GM13977 (cell line): Measurements from ENCODE around the gene PPT1.
"Not testable (repeated sequence)": the region's sequence is repeated elsewhere in the genome, so short reads cannot be mapped to it uniquely, and the experiment has no call there.

ENCODE experiments used
- DNase-seq: peaks from one replicate; pipeline ENCODE4 v3.0.0; 2012; ENCODE audit warnings: low spot score
- in situ Hi-C: fragments of 300-500 bp; cut with MboI; formaldehyde crosslinking; loops from one replicate; pipeline ENCODE4 v1.12.0; 2022; ENCODE audit warnings: low sequenced_read_pairs, low pct_unique_long_range_greater_than_20kb, mixed read lengths, inconsistent platforms; ENCODE audit not compliant: unreplicated experiment
- TF ChIP-seq, protein P1 (sequence below): IDR thresholded peaks from 2 replicates; pipeline ENCODE4 v1.5.1; 2012; ENCODE audit warnings: mild to moderate bottlenecking, control low read depth; ENCODE audit not compliant: insufficient read depth; ENCODE audit errors: extremely low read depth, missing control alignments

The PPT1 gene

GRCh38 chr1:40040511-40041465 lies 56.3 kb downstream of the PPT1 start, which contains the start of gene CAP1:
Gene CAP1 (plus strand): TSS chr1:40040729. CDS start chr1:40059347, 18,618 bp downstream.
- TF ChIP-seq, protein P1, sequence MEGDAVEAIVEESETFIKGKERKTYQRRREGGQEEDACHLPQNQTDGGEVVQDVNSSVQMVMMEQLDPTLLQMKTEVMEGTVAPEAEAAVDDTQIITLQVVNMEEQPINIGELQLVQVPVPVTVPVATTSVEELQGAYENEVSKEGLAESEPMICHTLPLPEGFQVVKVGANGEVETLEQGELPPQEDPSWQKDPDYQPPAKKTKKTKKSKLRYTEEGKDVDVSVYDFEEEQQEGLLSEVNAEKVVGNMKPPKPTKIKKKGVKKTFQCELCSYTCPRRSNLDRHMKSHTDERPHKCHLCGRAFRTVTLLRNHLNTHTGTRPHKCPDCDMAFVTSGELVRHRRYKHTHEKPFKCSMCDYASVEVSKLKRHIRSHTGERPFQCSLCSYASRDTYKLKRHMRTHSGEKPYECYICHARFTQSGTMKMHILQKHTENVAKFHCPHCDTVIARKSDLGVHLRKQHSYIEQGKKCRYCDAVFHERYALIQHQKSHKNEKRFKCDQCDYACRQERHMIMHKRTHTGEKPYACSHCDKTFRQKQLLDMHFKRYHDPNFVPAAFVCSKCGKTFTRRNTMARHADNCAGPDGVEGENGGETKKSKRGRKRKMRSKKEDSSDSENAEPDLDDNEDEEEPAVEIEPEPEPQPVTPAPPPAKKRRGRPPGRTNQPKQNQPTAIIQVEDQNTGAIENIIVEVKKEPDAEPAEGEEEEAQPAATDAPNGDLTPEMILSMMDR: no peak
- in situ Hi-C loops: no loop called here
- peak; percentile 98 for DNase-seq

- peak; percentile 83 for DNase-seq
- in situ Hi-C loops: loop anchor here (5.0 to 10.0 kb wide), 2 partner anchors 55 to 123 kb away; no protein-coding TSS in a partner anchor
- TF ChIP-seq, protein P1: no peak
These were observed 57.1 kb downstream of the PPT1 start for GRCh38 chr1:40039757-40040510.

GRCh38 chr1:40039245-40039756 lies 57.8 kb downstream of the PPT1 start:
- DNase-seq: peak; percentile 24
- TF ChIP-seq, protein P1: peak; percentile 21
- in situ Hi-C loops: loop anchor here (5.0 to 10.0 kb wide), 2 partner anchors 54 to 122 kb away; no protein-coding TSS in a partner anchor

DNA sequence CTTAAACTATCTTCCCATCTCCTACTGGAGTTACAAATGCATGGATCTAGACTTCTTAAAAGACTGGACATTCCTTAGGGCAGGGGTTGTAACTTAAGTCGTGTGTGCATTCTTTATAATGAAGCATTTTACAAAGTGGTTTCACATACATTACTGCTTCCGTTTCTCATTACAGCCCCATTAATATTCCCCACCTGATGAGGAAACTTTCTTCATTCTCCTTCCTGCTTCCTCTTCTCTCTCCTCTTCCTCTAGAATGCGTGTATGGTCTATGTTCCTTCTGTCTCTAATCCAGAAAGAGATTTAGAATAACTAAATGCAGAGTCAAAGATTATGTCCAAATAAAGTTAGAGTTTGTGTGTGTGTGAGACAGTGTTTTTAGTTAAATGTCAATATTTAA lies 58.4 kb downstream of the PPT1 start:
- DNase-seq: no peak
- TF ChIP-seq, protein P1: no peak
- in situ Hi-C loops: loop anchor here (5.0 to 10.0 kb wide), 2 partner anchors 54 to 121 kb away; no protein-coding TSS in a partner anchor

- in situ Hi-C loops: loop anchor here (5.0 to 10.0 kb wide), 2 partner anchors 52 to 120 kb away; no protein-coding TSS in a partner anchor
- DNase-seq: not testable (repeated sequence)
These were observed 59.8 kb downstream of the PPT1 start for GRCh38 chr1:40037254-40037653.

GRCh38 chr1:40036574-40036973 lies 60.5 kb downstream of the PPT1 start:
- in situ Hi-C loops: loop anchor here (5.0 to 10.0 kb wide), 2 partner anchors 52 to 119 kb away; no protein-coding TSS in a partner anchor
- TF ChIP-seq, protein P1: no peak
- no peak for DNase-seq
